Muscle of leg (tissue), 11 donors: ENCODE data around the gene KAT14. TPM values are rescaled to one million over a fixed set of nuclear protein-coding genes. Genes with fewer than 3 reads are reported as not detected.
A peak's percentile ranks its signal among the peaks of the same experiment; 100 is the strongest.
"Not testable (repeated sequence)": the region's sequence is repeated elsewhere in the genome, so short reads cannot be mapped to it uniquely, and the experiment has no call there.

Experiments
- DNase-seq: peaks from one replicate; pipeline ENCODE4 v3.0.0; 2013
- H3K27ac ChIP-seq: one replicate; pipeline ENCODE4 v1.5.1; 2013; ENCODE audit warnings: mild to moderate bottlenecking, low read length, control low read depth
- H3K27me3 ChIP-seq: one replicate; pipeline ENCODE4 v1.6.1; 2013; ENCODE audit warnings: low read length; ENCODE audit not compliant: control insufficient read depth, insufficient read depth
- H3K36me3 ChIP-seq: one replicate; pipeline ENCODE4 v1.6.1; 2013; ENCODE audit warnings: low read length; ENCODE audit not compliant: control insufficient read depth, insufficient read depth
- H3K4me1 ChIP-seq: one replicate; pipeline ENCODE4 v1.6.1; 2013; ENCODE audit warnings: low read length; ENCODE audit not compliant: control insufficient read depth, insufficient read depth
- H3K4me3 ChIP-seq: one replicate; pipeline ENCODE4 v1.5.1; 2013; ENCODE audit warnings: low read length, control low read depth
- H3K9me3 ChIP-seq: replicated peaks from 2 replicates; pipeline ENCODE4 v1.6.1; 2013; ENCODE audit warnings: low read depth, low read length; ENCODE audit not compliant: control insufficient read depth
- WGBS: methylation state at CpG from one replicate; pipeline ENCODE4 v1.1.5; 2013; ENCODE audit warnings: missing lambda C conversion rate; ENCODE audit not compliant: insufficient coverage; 5-methylcytosine and 5-hydroxymethylcytosine counted together
- polyA plus RNA-seq, 8 donors: library from polyadenylated mRNA; unstranded; fragments of 120-200 nt; gene quantifications; one replicate each; pipeline versions ENCODE4 v1.2.1 to v1.2.3, GENCODE V29; 2013; ENCODE audit warnings: inconsistent platforms in 1 of 8, low replicate concordance in 1 of 8; ENCODE audit not compliant: insufficient read length in 8 of 8, insufficient read depth in 1 of 8
- total RNA-seq: library from RNA; stranded (reverse); fragments of 120-200 nt; gene quantifications from one replicate; pipeline ENCODE4 v1.2.4, GENCODE V29; 2013

The KAT14 gene
- total and polyA plus RNA-seq, 9 donors: 15.6 to 20.6 (median 18.6) TPM

DNA sequence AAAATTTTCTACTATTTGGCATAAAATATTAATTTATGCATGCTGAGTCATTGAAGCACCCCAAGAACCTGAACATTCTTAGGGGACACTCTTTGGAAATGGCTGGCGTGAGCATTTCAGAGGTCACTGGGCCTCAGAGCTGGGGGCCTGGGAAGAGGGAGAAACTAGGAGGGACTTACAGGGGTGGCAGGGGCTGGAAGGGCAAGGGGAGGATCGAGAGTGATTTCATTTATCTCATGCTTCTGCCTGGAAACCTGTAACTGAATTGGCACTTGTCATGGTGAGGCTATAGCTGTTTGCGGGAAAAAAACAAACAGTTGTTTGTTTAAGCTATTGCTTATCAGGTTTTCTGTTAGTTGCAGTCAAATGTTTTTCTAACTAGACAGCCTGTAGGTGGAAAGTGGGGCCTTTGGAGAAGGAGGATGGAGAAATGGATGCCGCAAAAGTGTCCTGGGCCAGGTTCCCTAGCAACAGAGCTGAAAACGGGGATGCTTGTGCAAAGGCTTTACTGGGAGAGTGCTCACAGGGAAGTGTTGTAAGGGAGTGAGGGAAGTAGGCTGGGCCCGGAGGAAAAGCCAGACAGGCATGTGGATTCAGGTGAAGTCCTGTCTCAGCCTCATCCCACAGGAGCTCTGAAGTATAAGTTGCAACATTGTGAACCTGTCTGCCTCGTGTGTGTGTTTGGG is 36.4 kb upstream of the KAT14 start:
- peaks cover 5% of the 10 kb centered on the region for H3K27me3 ChIP-seq
- no peak for DNase-seq
- H3K36me3 ChIP-seq: no peaks in the 10 kb centered on the region
- H3K4me1 ChIP-seq: no peaks in the 10 kb centered on the region
- WGBS: 43% methylated on average over 6 of the region's 7 CpGs
- no peak overlapping the region for H3K27ac ChIP-seq
- H3K9me3 ChIP-seq: no peaks in the 10 kb centered on the region
- no peak overlapping the region for H3K4me3 ChIP-seq

DNA sequence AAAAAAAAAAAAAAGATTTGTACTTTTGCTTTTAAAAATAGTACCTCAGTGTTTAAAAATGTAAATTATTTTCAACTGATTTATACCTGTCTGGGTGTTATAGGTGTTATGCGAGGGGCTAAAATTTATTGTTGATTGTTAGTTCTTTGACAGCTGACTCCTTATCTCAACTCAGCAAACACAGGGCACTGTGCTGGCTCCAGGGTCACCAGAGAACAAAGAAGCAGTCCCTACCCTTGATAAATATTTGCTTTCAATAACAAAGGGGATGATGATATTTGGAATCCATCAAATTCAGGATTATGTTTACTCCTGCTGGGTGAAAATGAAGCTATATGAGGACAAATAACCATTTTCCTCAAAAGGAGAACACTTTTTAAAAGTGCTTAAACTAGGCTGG is 34.2 kb upstream of the KAT14 start:
- DNase-seq: no peak
- Histone ChIP-seq H3K27me3 (peaks cover 5% of the 10 kb centered on the region), H3K4me3 (no peak overlapping the region), H3K4me1 (no peaks in the 10 kb centered on the region), H3K36me3 (no peaks in the 10 kb centered on the region), H3K9me3 (no peaks in the 10 kb centered on the region), H3K27ac (no peak overlapping the region)
- no CpG with 5 or more reads among the region's 1 CpG for WGBS

DNA sequence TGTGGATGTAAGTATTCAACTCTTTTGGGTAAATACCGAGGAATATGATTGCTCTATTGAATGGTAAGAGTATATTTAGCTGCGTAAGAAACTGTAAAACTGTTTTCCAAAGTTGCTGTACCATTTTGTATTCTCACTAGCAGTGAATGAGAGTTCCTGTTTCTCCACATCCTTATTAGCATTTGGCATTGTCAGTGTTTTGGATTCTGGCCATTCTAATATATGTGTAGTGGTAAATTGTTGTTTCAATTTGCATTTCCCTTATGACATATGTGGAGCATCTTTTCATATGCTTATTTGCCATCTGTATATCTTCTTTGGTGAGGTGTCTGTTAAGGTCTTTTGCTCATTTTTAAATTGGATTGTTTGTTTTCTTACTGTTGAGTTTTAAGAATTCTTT is 29.3 kb upstream of the KAT14 start:
- Histone ChIP-seq H3K27me3 (no peaks in the 10 kb centered on the region), H3K4me3 (no peak overlapping the region), H3K36me3 (no peaks in the 10 kb centered on the region), H3K27ac (no peak overlapping the region), H3K9me3 (no peaks in the 10 kb centered on the region), H3K4me1 (no peaks in the 10 kb centered on the region)
- 80% methylated on average over 1 of the region's 2 CpGs for WGBS
- DNase-seq: no peak

DNA sequence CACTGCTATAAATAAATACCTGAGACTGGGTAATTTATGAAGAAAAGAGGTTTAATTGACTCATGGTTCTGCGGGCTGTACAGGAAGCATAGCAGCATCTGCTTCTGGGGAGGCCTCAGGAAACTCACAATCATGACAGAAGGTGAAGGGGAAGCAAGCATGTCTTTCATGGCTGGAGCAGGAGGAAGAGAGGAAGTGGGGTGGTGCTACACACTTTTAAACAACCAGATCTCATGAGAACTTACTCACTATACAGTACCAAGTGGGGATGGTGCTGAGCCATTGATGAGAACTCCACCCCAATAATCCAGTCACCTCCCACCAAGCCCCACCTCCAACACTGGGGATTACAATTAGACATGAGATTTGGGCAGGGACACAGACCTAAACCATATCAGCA is 9.1 kb upstream of the KAT14 start:
- H3K27me3 ChIP-seq, H3K4me3 ChIP-seq, DNase-seq, H3K4me1 ChIP-seq, H3K27ac ChIP-seq, H3K36me3 ChIP-seq, H3K9me3 ChIP-seq: not testable (repeated sequence)
- 100% methylated on average over 1 of the region's 1 CpG for WGBS

DNA sequence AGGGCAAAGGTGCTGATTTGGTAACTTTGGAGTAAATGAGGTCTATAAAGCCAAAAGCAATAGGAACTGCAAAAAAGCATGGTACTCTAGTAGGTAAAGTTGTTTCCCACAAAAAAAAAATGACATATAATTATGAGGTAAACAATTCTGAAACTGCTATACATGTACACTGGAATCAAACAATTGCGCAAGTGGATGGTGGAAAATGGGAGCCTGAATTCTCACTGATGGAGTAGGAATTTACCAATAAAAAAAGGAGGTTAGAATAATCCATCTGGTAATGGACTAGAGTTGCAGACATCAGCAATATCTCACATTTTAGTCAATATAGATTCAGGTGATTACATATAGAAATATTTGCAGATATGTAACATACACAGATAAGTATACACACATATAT is 5.0 kb upstream of the KAT14 start:
- H3K9me3 ChIP-seq: no peaks in the 10 kb centered on the region
- no peaks in the 10 kb centered on the region for H3K4me1 ChIP-seq
- H3K27me3 ChIP-seq: no peaks in the 10 kb centered on the region
- H3K4me3 ChIP-seq: no peak overlapping the region
- no peak overlapping the region for H3K27ac ChIP-seq
- H3K36me3 ChIP-seq: no peaks in the 10 kb centered on the region
- no CpG with 5 or more reads among the region's 1 CpG for WGBS
- no peak for DNase-seq

DNA sequence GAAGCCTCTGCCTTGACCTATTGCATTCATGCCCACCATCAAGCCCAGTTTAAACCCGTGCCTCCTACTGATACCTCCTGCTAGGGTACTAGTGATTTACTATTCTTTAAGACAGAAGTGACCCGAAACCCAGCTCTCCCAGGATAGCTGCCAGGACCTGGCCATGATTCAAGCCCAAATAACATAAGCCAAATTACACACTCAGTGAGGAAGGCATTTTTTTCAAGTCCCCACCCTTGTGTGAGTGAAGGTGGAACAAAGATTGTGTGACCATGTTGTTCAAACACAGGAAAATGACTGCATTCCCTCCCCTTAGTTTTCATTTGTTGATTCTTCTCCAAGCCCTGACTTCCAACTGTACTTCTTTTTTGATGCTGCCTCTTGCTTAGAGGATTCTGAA is 3.7 kb upstream of the KAT14 start:
- DNase-seq: no peak
- H3K9me3 ChIP-seq: no peaks in the 10 kb centered on the region

DNA sequence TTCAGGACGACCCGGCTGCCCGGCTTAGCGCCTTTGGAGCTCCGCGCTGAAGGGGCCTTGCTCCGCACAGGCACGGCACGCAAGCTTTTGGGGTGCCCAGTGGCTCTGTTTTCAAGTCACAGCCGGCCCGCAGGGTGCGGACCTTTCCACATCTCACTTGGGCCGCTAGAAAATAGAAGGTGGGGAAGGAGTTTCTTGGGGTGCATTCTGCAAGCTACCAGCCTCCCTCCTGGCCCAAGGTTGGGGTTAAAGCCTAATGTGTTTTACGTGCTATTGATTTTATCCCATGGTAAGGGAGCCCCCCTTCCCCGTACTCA is 561 bp downstream of the KAT14 start:
- Histone ChIP-seq H3K27ac (peak overlapping the region; percentile 47), H3K4me1 (peaks cover 8% of the 10 kb centered on the region), H3K36me3 (peaks cover 5% of the 10 kb centered on the region), H3K27me3 (no peaks in the 10 kb centered on the region), H3K4me3 (peak overlapping the region; percentile 94), H3K9me3 (no peaks in the 10 kb centered on the region)
- WGBS: 0% methylated on average over 7 of the region's 15 CpGs
- no peak for DNase-seq

More for the DNA sequence above, 3.7 kb upstream of the KAT14 start:
- H3K4me3 ChIP-seq: no peak overlapping the region
- H3K4me1 ChIP-seq: peaks cover 4% of the 10 kb centered on the region
- no peaks in the 10 kb centered on the region for H3K27me3 ChIP-seq
- WGBS: no CpG with 5 or more reads among the region's 2 CpGs
- no peak overlapping the region for H3K27ac ChIP-seq
- H3K36me3 ChIP-seq: no peaks in the 10 kb centered on the region

DNA sequence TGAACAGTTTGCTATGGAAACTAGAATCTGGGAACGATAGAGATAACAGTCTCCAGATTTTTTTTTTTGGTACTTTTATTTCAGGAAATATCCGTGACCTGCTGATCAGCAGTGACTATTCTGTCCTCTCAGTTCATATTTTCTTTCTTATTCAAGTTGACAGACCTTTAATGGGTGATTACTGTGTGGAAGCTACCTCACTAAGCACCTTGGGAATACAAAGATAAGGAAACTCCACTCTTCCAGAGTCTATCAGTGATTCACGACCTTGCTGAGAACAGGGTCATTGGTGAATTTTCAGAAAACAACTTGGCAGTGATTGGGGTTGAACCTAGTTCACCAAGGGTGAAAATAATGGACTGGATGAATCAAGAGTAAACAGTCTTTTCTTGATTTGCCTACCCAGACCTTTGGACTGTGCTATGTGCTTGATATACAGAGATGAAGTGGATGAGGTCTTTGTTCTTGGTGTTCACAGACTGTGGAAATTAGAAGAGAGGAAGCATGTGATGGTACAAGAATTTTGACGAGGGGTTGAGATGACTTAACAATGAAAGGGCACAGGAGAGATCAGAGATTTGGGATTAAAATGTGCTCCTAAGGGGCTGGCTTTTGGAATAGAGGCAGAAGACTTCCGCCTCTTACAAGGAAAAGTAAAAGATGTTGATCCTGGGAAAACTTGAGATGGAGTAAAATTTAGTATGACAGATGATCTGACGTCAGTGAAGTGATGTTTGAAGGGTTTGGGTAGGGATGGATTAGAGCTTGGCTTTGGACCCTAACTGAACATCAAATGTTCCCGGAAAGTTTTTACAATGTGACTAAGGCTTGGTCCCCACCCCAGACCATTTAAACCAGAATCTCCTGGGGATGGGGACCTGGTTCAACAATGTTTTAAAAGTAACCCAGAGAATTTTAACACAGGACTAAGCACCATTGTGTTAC is 1.2 kb downstream of the KAT14 start:
- no peaks in the 10 kb centered on the region for H3K9me3 ChIP-seq
- H3K4me3 ChIP-seq: peak overlapping the region; percentile 94
- no peaks in the 10 kb centered on the region for H3K27me3 ChIP-seq
- H3K4me1 ChIP-seq: peaks cover 8% of the 10 kb centered on the region
- H3K27ac ChIP-seq: no peak overlapping the region
- no peak for DNase-seq
- H3K36me3 ChIP-seq: peaks cover 5% of the 10 kb centered on the region
- 57% methylated on average over 3 of the region's 7 CpGs for WGBS

DNA sequence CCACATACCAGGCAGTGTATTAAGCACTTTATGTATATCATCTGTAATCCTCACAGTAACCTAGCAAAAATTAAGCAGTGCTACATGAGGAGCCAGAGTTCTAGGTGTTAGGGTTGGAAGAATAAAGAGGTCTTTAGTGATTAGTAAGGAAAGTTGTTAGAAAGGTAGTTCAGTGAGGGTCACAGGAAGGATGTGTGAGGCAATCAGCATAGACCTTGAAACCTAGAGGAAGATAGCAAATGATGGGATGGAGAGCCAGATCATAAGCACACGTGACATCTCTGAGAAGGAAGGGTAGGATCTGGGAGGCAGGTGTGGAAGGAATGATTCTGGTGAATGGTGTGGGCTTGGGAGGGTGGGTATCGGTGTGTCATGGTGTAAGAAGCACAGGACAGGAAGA is 2.2 kb downstream of the KAT14 start:
- peaks cover 14% of the 10 kb centered on the region for H3K36me3 ChIP-seq
- no peaks in the 10 kb centered on the region for H3K27me3 ChIP-seq
- H3K4me3 ChIP-seq: no peak overlapping the region
- no peaks in the 10 kb centered on the region for H3K9me3 ChIP-seq
- DNase-seq: no peak
- 88% methylated on average over 2 of the region's 2 CpGs for WGBS
- H3K27ac ChIP-seq: no peak overlapping the region
- H3K4me1 ChIP-seq: peaks cover 8% of the 10 kb centered on the region

DNA sequence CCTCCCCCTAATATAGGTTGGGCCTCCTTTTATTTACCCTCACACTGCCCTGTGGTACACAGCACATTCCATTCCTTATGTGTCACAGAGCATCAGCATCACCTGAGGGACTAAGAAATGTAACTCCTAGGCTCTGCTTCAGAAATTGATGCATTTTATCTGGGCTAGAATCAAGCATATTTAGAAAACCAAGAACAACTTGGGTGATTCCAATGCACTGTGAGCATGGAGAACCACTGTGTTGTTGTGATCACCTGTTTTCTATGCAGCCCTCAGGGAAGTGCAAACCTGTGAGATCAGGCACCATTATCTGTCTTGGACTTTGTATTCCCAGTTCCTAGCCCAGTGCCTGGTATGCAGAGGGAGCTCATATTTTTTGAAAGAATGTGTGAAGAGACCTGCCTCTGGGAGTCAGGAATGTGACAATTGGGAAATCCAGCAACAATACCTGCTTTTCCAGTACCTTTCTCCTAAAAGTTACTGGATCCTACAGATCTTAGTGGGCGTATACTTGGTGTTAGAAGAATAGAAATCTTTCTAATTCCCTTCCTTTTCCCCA is 7.0 kb downstream of the KAT14 start:
- Histone ChIP-seq H3K27me3 (no peaks in the 10 kb centered on the region), H3K9me3 (no peaks in the 10 kb centered on the region), H3K36me3 (peaks cover 20% of the 10 kb centered on the region), H3K4me3 (no peak overlapping the region), H3K27ac (no peak overlapping the region), H3K4me1 (no peaks in the 10 kb centered on the region)
- no CpG with 5 or more reads among the region's 1 CpG for WGBS
- DNase-seq: no peak
